Activated CD8-positive, alpha-beta T cell treated with anti-CD3 and anti-CD28 coated beads for 36 hours (primary cell): ENCODE measurements around the gene PROM1. TPM values are rescaled to one million over a fixed set of nuclear protein-coding genes. Genes with fewer than 3 reads are reported as not detected.

Experiments
- ATAC-seq: fragments of 200-7000 bp; cut with Tn5 transposase; one replicate; pipeline ENCODE4 v1.10.0; 2021; ENCODE audit warnings: mild to moderate bottlenecking, moderate library complexity
- CTCF ChIA-PET: fragments of 350-600 bp; sonication (Branson Sonifier 250); formaldehyde crosslinking; loops from one replicate; lab custom pipeline; 2021; ENCODE audit warnings: antibody characterized with exemption; lab: Charles Lee
- POLR2A ChIA-PET: fragments of 350-600 bp; sonication (Branson Sonifier 250); formaldehyde crosslinking; loops from one replicate; lab custom pipeline; 2021; ENCODE audit warnings: antibody characterized with exemption; lab: Charles Lee
- DNase-seq: peaks from one replicate; pipeline ENCODE4 v3.0.0-alpha.2; 2020
- H3K27ac Mint-ChIP-seq: one replicate; pipeline ENCODE4 v1.8.0; 2021; ENCODE audit warnings: mild to moderate bottlenecking, mixed read lengths
- H3K27me3 Mint-ChIP-seq: one replicate; pipeline ENCODE4 v1.8.0; 2021; ENCODE audit warnings: mixed read lengths
- H3K36me3 Mint-ChIP-seq: one replicate; pipeline ENCODE4 v1.8.0; 2021; ENCODE audit warnings: low read depth, mixed read lengths
- H3K4me1 Mint-ChIP-seq: one replicate; pipeline ENCODE4 v1.8.0; 2021; ENCODE audit warnings: low read depth, mixed read lengths
- H3K4me3 Mint-ChIP-seq: one replicate; pipeline ENCODE4 v1.8.0; 2021; ENCODE audit warnings: mild to moderate bottlenecking, moderate library complexity, mixed read lengths
- H3K9me3 Mint-ChIP-seq: one replicate; pipeline ENCODE4 v1.8.0; 2021; ENCODE audit warnings: mixed read lengths
- CTCF ChIP-seq: fragments of 200-600 bp; IDR thresholded peaks from one replicate; pipeline ENCODE4 v1.8.0; 2022; ENCODE audit warnings: antibody characterized with exemption, mild to moderate bottlenecking
- intact Hi-C: fragments of 100-400 bp; cut with micrococcal nuclease; formaldehyde crosslinking; loops from one replicate; pipeline ENCODE4 v1.10.0; 2022
- total RNA-seq, 2 experiments: library from RNA; stranded (reverse); gene quantifications; one replicate each; pipeline ENCODE4 v1.2.3, GENCODE V29; 2021

Gene PROM1
- total RNA-seq, 2 experiments from 2014 or later = 0.22 TPM; not detected in 1

- Mint-ChIP-seq H3K27me3 (peaks cover 4% of the 10 kb centered on the region), H3K4me1 (peaks cover 33% of the 10 kb centered on the region), H3K27ac (peak overlapping the region; percentile 82), H3K9me3 (peaks cover 6% of the 10 kb centered on the region), H3K36me3 (no peaks in the 10 kb centered on the region), H3K4me3 (no peak overlapping the region)
- DNase-seq (peak; percentile 20), ATAC-seq (no peak)
- peak; percentile 16 for TF ChIP-seq CTCF
- CTCF ChIA-PET = interaction anchor here (0.6 to 4.8 kb wide), 11 partner anchors 32 to 309 kb away, joined by 3 to 50 read pairs (median 5); no protein-coding TSS in a partner anchor
- intact Hi-C loops = no loop called here
- POLR2A ChIA-PET = no interaction called here
Measured at GRCh38 chr4:15964159-15964558, 119.7 kb downstream of the PROM1 start.

- ATAC-seq = peak; percentile 86
- H3K9me3 Mint-ChIP-seq = peaks cover 6% of the 10 kb centered on the region
- H3K4me3 Mint-ChIP-seq = peak overlapping the region; percentile 59
- peak; percentile 92 for DNase-seq
- no peaks in the 10 kb centered on the region for H3K36me3 Mint-ChIP-seq
- POLR2A ChIA-PET = no interaction called here
- peak overlapping the region; percentile 86 for H3K27ac Mint-ChIP-seq
- CTCF ChIA-PET = interaction anchor here (0.6 to 4.8 kb wide), 14 partner anchors 15 to 310 kb away, joined by 3 to 50 read pairs (median 3); no protein-coding TSS in a partner anchor
- no peak for TF ChIP-seq CTCF
- H3K4me1 Mint-ChIP-seq = peaks cover 39% of the 10 kb centered on the region
- H3K27me3 Mint-ChIP-seq = peaks cover 4% of the 10 kb centered on the region
- intact Hi-C loops = loop anchor here (2.0 kb wide), 1 partner anchor 37 kb away; no protein-coding TSS in a partner anchor
Measured at GRCh38 chr4:15963576-15963975, 120.2 kb downstream of the PROM1 start.

- ATAC-seq = peak; percentile 77
- POLR2A ChIA-PET = interaction anchor here (1.4 kb wide), 1 partner anchor 281 kb away, joined by 3 read pairs; the partner anchor contains the start of gene FAM200B
Measured at GRCh38 chr4:15963001-15963451, 120.8 kb downstream of the PROM1 start, which contains the start of gene FGFBP2. Gene FGFBP2 (minus strand): TSS chr4:15963175. CDS start chr4:15963129, 46 bp downstream.

GRCh38 chr4:15961781-15962510, 121.9 kb downstream of the PROM1 start:
- no peaks in the 10 kb centered on the region for H3K36me3 Mint-ChIP-seq
- peaks cover 42% of the 10 kb centered on the region for H3K4me1 Mint-ChIP-seq
- CTCF ChIA-PET = interaction anchor here (0.8 to 4.8 kb wide), 10 partner anchors 11 to 303 kb away, joined by 3 to 50 read pairs (median 12); partner anchors contain the start of gene FAM200B
- H3K27ac Mint-ChIP-seq = peak overlapping the region; percentile 68
- peaks cover 6% of the 10 kb centered on the region for H3K9me3 Mint-ChIP-seq
- no peak for TF ChIP-seq CTCF
- peak overlapping the region; percentile 59 for H3K4me3 Mint-ChIP-seq
- POLR2A ChIA-PET = interaction anchor here (0.6 to 1.6 kb wide), 4 partner anchors 72 to 280 kb away, joined by 3 to 8 read pairs (median 4); partner anchors contain the start of gene FAM200B
- intact Hi-C loops = loop anchor here (2.0 kb wide), 1 partner anchor 39 kb away; no protein-coding TSS in a partner anchor
- peaks cover 2% of the 10 kb centered on the region for H3K27me3 Mint-ChIP-seq
- DNase-seq (peak; percentile 81), ATAC-seq (peak; percentile 38)

More at GRCh38 chr4:15963001-15963451, 120.8 kb downstream of the PROM1 start, which contains the start of gene FGFBP2:
- TF ChIP-seq CTCF = no peak
- Mint-ChIP-seq H3K4me1 (peaks cover 42% of the 10 kb centered on the region), H3K27ac (peak within 1 kb of the TSS; percentile 86), H3K27me3 (peaks cover 2% of the 10 kb centered on the region), H3K36me3 (no peaks in the 10 kb centered on the region), H3K4me3 (peak within 1 kb of the TSS; percentile 59), H3K9me3 (peaks cover 6% of the 10 kb centered on the region)
- peak; percentile 92 for DNase-seq
- intact Hi-C loops = loop anchor here (2.0 kb wide), 1 partner anchor 38 kb away; no protein-coding TSS in a partner anchor
- CTCF ChIA-PET = interaction anchor here (0.8 to 4.8 kb wide), 14 partner anchors 10 to 310 kb away, joined by 3 to 50 read pairs (median 4); partner anchors contain the start of gene FAM200B
